Tibial nerve (tissue), 4 donors: Measurements from ENCODE around the gene TNIP2. TPM values are rescaled to one million over a fixed set of nuclear protein-coding genes. Genes with fewer than 3 reads are reported as not detected.

Experiments
- DNase-seq, 2 donors: peaks; one replicate each; pipeline ENCODE4 v3.0.0-alpha.2; 2019; ENCODE audit warnings: low spot score in 2 of 2
- H3K27ac ChIP-seq, 4 donors: fragments of 200-600 bp; sonication (generic) in 3 of 4; one replicate each; pipeline ENCODE4 v1.5.1; 2017 to 2019; ENCODE audit warnings: mild to moderate bottlenecking in 1 of 4
- H3K27me3 ChIP-seq, 2 donors: fragments of 200-600 bp; sonication (generic) in 1 of 2; one replicate each; pipeline versions ENCODE4 v1.5.1 to v1.6.0; 2017 to 2019
- H3K36me3 ChIP-seq, 3 donors: fragments of 200-600 bp; sonication (generic); one replicate each; pipeline ENCODE4 v1.5.1; 2018 to 2019
- H3K4me1 ChIP-seq, 4 donors: fragments of 200-600 bp; sonication (generic) in 3 of 4; one replicate each; pipeline ENCODE4 v1.5.1; 2017 to 2019
- H3K4me3 ChIP-seq, 4 donors: fragments of 200-600 bp; sonication (generic) in 3 of 4; one replicate each; pipeline ENCODE4 v1.5.1; 2017 to 2019; ENCODE audit warnings: mild to moderate bottlenecking in 1 of 4, moderate library complexity in 1 of 4
- H3K9me3 ChIP-seq, 4 donors: fragments of 200-600 bp; sonication (generic) in 3 of 4; one replicate each; pipeline ENCODE4 v1.5.1; 2017 to 2019
- CTCF ChIP-seq, 5 experiments: fragments of 200-600 bp in 3 of 5; fragments of 450-650 bp in 2 of 5; sonication (generic) in 3 of 5; IDR thresholded peaks; one replicate each; pipeline ENCODE4 v1.5.1; 2016 to 2019; ENCODE audit warnings: antibody characterized with exemption in 5 of 5, mild to moderate bottlenecking in 3 of 5, moderate library complexity in 2 of 5
- EP300 ChIP-seq, 2 donors: sonication (generic); formaldehyde crosslinking; IDR thresholded peaks; one replicate each; pipeline ENCODE4 v1.6.1; 2017; ENCODE audit warnings: antibody characterized with exemption in 2 of 2, mild to moderate bottlenecking in 1 of 2
- POLR2A ChIP-seq, 2 donors: fragments of 450-650 bp; IDR thresholded peaks; one replicate each; pipeline ENCODE4 v1.6.1; 2017; ENCODE audit warnings: antibody characterized with exemption in 2 of 2, mild to moderate bottlenecking in 2 of 2, moderate library complexity in 2 of 2
- WGBS, 2 donors: methylation state at CpG; one replicate each; pipeline ENCODE4 v1.1.5; 2018; 5-methylcytosine and 5-hydroxymethylcytosine counted together
- total RNA-seq, 4 donors: library from RNA; depleted of rRNA; stranded (reverse); fragments of >200 nt; gene quantifications; one replicate each; pipeline ENCODE4 v1.1.0, GENCODE V29; 2016

Gene TNIP2
- total RNA-seq, 4 donors from 2014 or later: 78.3 to 110 (median 89.3) TPM

- TF ChIP-seq CTCF (IDR thresholded peaks at IDR 0.05) (no peak), POLR2A (IDR thresholded peaks at IDR 0.05) (no peak), EP300 (IDR thresholded peaks at IDR 0.05) (no peak)
- H3K27ac ChIP-seq: peak overlapping the region in 3 of 4 donors; percentile 25 to 77 (median 65)
- H3K27me3 ChIP-seq: no peaks in the 10 kb centered on the region
- no peak overlapping the region for H3K4me3 ChIP-seq
- no peak for DNase-seq
- H3K9me3 ChIP-seq: no peaks in the 10 kb centered on the region
- peaks cover 0 to 46% (median 20%) of the 10 kb centered on the region in 4 donors for H3K4me1 ChIP-seq
- 79 to 86% methylated on average over 16 of the region's 16 CpGs for WGBS, 2 donors
- H3K36me3 ChIP-seq: peaks cover 0 to 59% (median 12%) of the 10 kb centered on the region in 3 donors
Observed at GRCh38 chr4:2746891-2747695, 9.0 kb downstream of the TNIP2 start.

- Histone ChIP-seq H3K27ac (peak overlapping the region in 3 of 4 donors; percentile 25 to 77 (median 76)), H3K4me3 (no peak overlapping the region), H3K4me1 (peaks cover 0 to 37% (median 18%) of the 10 kb centered on the region in 4 donors), H3K9me3 (no peaks in the 10 kb centered on the region), H3K36me3 (peaks cover 0 to 68% (median 12%) of the 10 kb centered on the region in 3 donors), H3K27me3 (no peaks in the 10 kb centered on the region)
- DNase-seq: no peak
- TF ChIP-seq CTCF (IDR thresholded peaks at IDR 0.05): no peak
- peak in 1 of 2 donors; percentile 38 for TF ChIP-seq EP300 (IDR thresholded peaks at IDR 0.05)
- WGBS, 2 donors: 46 to 57% methylated on average over 11 to 21 of the region's 21 CpGs
Observed at GRCh38 chr4:2745981-2746806, 9.9 kb downstream of the TNIP2 start.

DNA sequence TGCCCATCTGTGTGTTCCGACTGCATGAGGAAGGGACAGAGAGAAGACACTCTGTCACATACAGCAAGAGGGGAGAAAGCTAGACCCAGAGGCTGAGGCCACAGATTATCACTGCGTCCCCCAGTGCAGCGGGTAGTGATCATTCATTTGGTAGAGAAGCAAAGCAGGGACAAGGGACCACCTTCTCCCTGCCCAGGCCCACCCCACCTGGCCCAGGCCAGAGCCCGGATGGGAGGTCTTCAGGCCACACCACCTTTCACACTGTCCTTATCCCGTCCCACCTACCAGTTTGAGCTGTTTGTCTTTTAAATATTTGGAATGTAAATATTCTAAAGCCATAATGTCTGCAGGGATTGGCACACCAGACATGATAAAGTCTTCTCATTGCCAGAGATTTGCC, 10.6 kb downstream of the TNIP2 start:
- Histone ChIP-seq H3K4me1 (peaks cover 0 to 31% (median 17%) of the 10 kb centered on the region in 4 donors), H3K4me3 (no peak overlapping the region), H3K27ac (peak overlapping the region in 3 of 4 donors; percentile 25 to 77 (median 76)), H3K9me3 (no peaks in the 10 kb centered on the region), H3K27me3 (no peaks in the 10 kb centered on the region), H3K36me3 (peaks cover 0 to 73% (median 12%) of the 10 kb centered on the region in 3 donors)
- DNase-seq: no peak
- 93 to 96% methylated on average over 5 of the region's 5 CpGs for WGBS, 2 donors
- TF ChIP-seq CTCF (IDR thresholded peaks at IDR 0.05) (no peak), POLR2A (IDR thresholded peaks at IDR 0.05) (no peak), EP300 (IDR thresholded peaks at IDR 0.05) (no peak)

DNA sequence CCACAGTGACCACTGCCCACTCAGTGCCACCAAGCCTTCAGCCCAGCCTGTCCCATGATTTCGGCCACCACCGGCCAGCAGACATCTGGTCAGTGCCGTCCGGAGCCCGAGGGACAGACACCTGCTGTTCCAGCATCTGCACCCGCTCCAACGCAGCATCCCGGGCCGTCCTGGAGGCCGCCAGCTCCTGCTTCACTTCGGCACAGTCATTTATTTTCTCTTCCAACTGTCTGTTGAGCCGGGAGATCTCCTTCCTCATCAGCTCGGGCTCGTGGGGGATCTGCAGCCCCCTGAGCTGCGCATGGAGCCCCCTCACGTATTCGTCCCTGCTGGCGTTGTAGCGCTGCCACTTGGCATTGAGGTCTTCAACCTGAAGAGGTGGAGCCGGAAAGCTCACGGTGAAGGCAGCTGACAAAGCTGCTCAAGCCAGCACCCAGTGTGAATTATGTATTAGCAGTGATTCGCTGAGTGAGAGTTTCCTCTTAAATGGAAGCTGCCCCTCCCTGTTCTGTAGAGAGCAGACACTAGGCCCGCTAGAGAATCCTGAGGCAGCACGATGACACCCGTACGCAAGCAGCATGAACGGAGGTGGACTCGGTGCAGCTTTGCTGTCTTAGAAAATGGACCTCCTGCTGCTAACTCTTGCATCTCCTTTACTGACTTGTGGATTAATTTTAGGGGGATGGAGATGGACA, 11.4 kb downstream of the TNIP2 start:
- no peaks in the 10 kb centered on the region for H3K9me3 ChIP-seq
- no peak overlapping the region for H3K4me3 ChIP-seq
- peaks cover 0 to 80% (median 12%) of the 10 kb centered on the region in 3 donors for H3K36me3 ChIP-seq
- DNase-seq: no peak
- peaks cover 0 to 23% (median 17%) of the 10 kb centered on the region in 4 donors for H3K4me1 ChIP-seq
- TF ChIP-seq EP300 (IDR thresholded peaks at IDR 0.05): no peak
- no peak overlapping the region for H3K27ac ChIP-seq
- H3K27me3 ChIP-seq: no peaks in the 10 kb centered on the region
- WGBS, 2 donors: 88 to 95% methylated on average over 28 of the region's 28 CpGs
